SJCRH30 (cell line): ENCODE data around the gene CEP72. TPM values are rescaled to one million over a fixed set of nuclear protein-coding genes. Genes with fewer than 3 reads are reported as not detected.

ENCODE experiments used
- DNase-seq, 2 experiments: peaks; one replicate each; pipeline ENCODE4 v3.0.0-alpha.2; 2015 to 2020
- H3K27ac ChIP-seq: fragments of 250-450 bp; sonication (Bioruptor Pico); 2 replicates; pipeline ENCODE4 v1.5.1; 2020; ENCODE audit warnings: mild to moderate bottlenecking, moderate library complexity
- H3K27me3 ChIP-seq: fragments of 250-450 bp; sonication (Bioruptor Pico); 2 replicates; pipeline ENCODE4 v1.5.1; 2020; ENCODE audit warnings: mild to moderate bottlenecking, moderate library complexity
- H3K36me3 ChIP-seq: fragments of 250-450 bp; sonication (Bioruptor Pico); 2 replicates; pipeline ENCODE4 v1.5.1; 2020; ENCODE audit warnings: mild to moderate bottlenecking, moderate library complexity
- H3K4me1 ChIP-seq: fragments of 250-450 bp; sonication (Bioruptor Pico); 2 replicates; pipeline ENCODE4 v1.5.1; 2020; ENCODE audit warnings: mild to moderate bottlenecking, moderate library complexity
- H3K4me3 ChIP-seq: fragments of 250-450 bp; sonication (Bioruptor Pico); 2 replicates; pipeline ENCODE4 v1.5.1; 2020; ENCODE audit warnings: mild to moderate bottlenecking, moderate library complexity
- H3K9me3 ChIP-seq: fragments of 250-450 bp; sonication (Bioruptor Pico); replicated peaks from 2 replicates; pipeline ENCODE4 v1.5.1; 2020; ENCODE audit warnings: mild to moderate bottlenecking, moderate library complexity
- total RNA-seq: library from RNA; depleted of rRNA; stranded (reverse); fragments of >200 nt; shearing (Covaris generic); gene quantifications from 2 replicates; pipeline ENCODE4 v1.2.3, GENCODE V29; 2014

The CEP72 gene
- total RNA-seq, 1 experiment from 2014 or later = 9.8 TPM

DNA sequence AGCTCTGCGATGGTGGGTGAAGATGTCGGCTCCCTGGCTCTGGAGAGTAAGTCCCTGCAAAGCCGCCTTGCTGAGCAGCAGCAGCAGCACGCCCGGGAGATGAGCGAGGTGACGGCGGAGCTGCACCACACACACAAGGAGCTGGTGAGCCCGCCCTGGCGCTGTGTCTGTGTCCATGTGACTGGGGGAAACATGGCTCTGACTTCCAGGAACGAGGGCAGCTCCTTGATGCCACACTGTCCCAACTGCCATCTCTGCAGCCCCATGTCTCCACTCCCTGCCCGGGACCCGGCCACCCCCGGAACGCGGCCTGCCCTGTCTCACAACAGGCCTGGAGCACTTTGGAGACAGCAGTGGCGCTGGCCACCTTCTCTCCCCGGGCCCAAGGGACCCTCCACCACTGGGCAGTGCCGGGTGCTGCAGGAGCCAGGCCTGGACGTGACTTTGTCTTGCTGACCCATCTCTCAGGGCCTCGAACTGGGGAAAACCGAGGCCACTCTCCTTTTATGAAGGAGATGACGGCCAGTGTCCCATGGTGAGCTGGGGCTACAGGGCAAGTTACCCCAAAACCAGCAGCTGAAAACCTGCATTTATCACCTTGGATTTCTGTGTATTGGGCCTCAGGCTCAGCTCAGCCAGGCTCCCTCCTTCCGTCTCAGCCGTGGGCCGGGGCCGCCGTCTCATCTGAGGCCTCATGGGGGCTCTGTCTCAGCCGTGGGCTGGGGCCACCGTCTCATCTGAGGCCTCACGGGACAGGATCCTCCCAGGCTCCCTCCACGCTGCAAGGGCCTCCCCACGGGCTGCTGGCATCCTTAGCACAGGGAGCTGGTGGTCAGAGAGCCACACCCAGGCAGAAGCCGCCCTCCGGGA, 28.6 kb downstream of the CEP72 start:
- no peaks in the 10 kb centered on the region for H3K4me1 ChIP-seq
- peaks cover 4% of the 10 kb centered on the region; the same call in 1 of the 2 replicates for H3K36me3 ChIP-seq
- H3K27me3 ChIP-seq = no peaks in the 10 kb centered on the region
- no peak overlapping the region for H3K27ac ChIP-seq
- no peak for DNase-seq
- no peaks in the 10 kb centered on the region for H3K9me3 ChIP-seq
- H3K4me3 ChIP-seq = no peak overlapping the region

DNA sequence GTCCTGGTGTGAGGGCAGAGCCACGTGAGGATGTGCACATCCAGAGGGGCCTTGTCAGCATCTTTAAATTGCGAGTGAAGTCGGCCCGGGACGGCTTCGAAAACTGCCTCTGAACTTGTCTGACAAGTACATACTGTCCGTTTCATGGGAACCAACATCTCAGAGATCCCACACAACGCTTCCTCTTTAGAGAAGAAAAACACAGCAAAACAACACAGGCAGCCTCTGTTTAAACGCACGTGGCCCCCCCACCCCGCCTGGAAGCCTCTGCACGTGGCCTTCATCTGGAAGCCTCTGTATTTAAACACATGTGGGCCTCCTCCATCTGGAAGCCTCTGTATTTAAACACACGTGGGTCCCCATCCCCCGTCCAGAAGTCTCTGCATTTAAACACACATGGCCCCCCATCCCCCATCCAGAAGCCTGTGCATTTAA, 29.2 kb downstream of the CEP72 start:
- no peak for DNase-seq
- H3K36me3 ChIP-seq = peaks cover under 1% of the 10 kb centered on the region; the same call in 1 of the 2 replicates

DNA sequence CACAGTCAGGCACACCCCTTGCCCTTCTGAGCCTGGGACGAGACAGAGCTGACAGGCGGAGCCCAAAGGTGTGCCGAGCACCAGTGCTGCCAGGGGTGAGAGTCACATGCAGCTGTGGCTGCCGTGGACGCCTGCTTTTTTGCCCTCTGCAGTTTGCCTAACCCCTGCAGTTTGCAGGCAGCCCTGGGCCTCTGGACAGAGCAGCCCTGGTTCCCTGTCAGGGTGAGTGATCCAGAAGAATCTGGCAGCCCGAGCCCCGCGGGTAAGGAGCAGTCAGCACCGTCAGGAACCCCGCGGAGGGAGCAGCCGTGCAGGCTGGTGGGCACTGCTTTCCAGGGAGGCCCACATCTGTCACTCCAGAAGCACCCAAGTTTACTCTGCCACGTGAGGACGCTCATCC, 30.3 kb downstream of the CEP72 start:
- Histone ChIP-seq H3K27me3 (no peaks in the 10 kb centered on the region), H3K4me3 (no peak overlapping the region), H3K36me3 (peaks cover 6% of the 10 kb centered on the region; the same call in 1 of the 2 replicates), H3K27ac (no peak overlapping the region), H3K9me3 (no peaks in the 10 kb centered on the region), H3K4me1 (no peaks in the 10 kb centered on the region)
- no peak for DNase-seq

More for the DNA sequence above, 29.2 kb downstream of the CEP72 start:
- H3K27me3 ChIP-seq = no peaks in the 10 kb centered on the region
- H3K27ac ChIP-seq = no peak overlapping the region
- H3K4me1 ChIP-seq = no peaks in the 10 kb centered on the region
- no peak overlapping the region for H3K4me3 ChIP-seq
- no peaks in the 10 kb centered on the region for H3K9me3 ChIP-seq

DNA sequence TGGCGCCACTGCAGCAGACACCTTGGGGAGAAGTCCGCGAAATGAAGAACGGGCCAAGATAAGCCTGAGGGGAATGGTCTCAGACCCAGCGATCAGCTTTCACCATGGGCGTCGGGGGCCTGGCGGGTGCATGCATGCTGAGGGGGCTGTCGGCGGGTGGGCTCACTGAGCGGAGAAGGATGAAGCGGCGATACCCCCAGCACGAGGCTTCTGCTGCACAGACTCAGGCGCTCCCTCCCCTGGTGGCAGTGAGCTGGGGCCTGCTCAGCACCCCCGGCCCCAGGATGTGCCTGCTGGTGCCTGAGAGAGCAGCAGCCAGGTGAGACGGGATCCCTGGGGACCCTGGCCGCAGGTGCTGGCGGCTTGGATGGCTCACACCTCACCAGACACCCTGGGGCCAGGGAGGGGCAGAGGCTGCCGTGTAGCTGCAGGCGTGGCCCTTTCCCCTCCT, 31.2 kb downstream of the CEP72 start:
- Histone ChIP-seq H3K4me3 (no peak overlapping the region), H3K27me3 (no peaks in the 10 kb centered on the region), H3K36me3 (peaks cover 12% of the 10 kb centered on the region), H3K4me1 (no peaks in the 10 kb centered on the region), H3K27ac (no peak overlapping the region), H3K9me3 (no peaks in the 10 kb centered on the region)
- DNase-seq = no peak

DNA sequence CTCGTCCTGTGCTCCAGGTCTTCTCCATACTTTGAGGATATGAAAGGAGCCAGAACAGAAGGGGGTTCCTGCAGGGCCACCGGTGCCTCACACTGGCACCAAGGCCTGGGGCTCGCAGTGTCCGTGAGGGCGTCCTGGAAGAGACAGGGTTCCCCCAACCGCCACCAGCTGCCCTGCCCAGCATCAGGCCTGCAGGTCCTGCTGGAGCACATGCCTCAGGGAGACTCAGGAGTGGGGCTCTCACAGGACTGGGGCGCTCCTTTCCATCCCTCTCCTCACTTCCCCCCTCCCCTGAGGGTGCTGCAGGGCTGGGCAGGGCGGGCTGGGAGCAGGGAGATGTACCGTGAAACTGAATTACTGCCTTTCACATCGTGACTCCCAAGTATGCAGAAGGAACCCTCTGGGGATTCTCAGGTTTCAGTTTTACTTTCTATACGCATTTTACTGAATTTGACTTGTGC, 31.7 kb downstream of the CEP72 start:
- no peak overlapping the region for H3K4me3 ChIP-seq
- H3K36me3 ChIP-seq = peaks cover 12% of the 10 kb centered on the region
- no peak for DNase-seq
- H3K9me3 ChIP-seq = no peaks in the 10 kb centered on the region
- no peaks in the 10 kb centered on the region for H3K27me3 ChIP-seq
- no peaks in the 10 kb centered on the region for H3K4me1 ChIP-seq
- no peak overlapping the region for H3K27ac ChIP-seq

DNA sequence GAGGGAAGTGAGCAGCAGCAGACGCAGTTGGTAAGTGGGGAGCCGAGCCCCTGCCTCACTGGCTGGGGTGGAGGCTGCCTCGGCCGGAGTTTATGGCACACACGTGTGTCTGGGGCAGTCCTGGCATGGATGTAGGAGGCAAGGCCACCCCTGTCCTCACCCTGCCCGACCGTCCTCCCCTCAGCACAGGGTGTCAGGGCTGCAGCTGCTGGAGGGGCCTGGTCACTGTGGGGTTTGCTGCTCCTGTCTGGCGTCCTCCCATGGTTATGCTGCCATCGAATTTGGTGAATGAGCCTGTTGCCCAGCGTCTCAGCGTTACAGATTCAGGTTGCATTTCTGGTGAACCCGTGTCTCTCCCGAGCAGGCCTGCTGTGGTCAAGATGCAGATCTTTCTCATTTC, 32.4 kb downstream of the CEP72 start:
- Histone ChIP-seq H3K27me3 (no peaks in the 10 kb centered on the region), H3K9me3 (no peaks in the 10 kb centered on the region), H3K4me3 (no peak overlapping the region), H3K27ac (no peak overlapping the region), H3K36me3 (peaks cover 12% of the 10 kb centered on the region), H3K4me1 (no peaks in the 10 kb centered on the region)
- DNase-seq = no peak

DNA sequence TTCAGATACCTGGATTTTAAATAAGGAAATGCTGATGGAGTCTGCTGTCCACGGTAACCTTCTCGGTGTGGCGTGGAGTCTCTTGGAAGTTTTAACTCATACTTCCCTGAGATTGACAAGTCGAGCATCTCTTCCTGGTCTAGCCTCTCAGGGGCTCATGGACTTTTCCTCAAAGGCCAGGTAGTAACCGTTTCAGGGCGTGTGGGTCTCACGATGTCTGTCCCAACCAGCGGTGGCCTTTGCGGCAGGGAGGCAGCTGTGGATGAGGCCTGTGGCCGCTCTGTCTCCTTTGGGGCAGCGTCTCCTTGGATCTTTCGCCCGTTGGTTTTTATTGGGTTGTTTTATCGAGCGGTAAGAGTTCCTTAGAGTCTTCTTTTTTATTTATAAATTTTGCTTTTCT, 32.8 kb downstream of the CEP72 start:
- DNase-seq = no peak
- peaks cover 12% of the 10 kb centered on the region for H3K36me3 ChIP-seq

DNA sequence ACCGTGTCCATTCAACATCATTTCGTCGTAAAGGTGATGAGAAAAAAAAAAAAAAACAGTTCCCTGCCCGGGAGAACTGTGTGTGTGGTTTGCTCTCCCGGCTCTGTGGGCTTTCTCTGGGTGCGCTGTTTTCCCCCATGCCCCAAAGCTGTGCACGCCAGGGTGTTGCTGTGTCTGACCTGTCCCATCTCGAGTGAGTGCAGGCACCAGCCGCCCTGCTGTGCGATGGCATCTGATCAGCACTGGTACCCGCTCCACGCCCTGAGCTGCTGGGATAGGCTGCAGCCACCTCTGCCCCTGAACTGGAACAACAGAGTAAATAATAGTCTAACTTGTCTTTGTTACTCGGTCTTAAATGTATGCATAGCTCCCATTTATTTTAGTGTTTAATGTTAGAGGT, 33.3 kb downstream of the CEP72 start:
- no peaks in the 10 kb centered on the region for H3K27me3 ChIP-seq
- DNase-seq = no peak
- H3K9me3 ChIP-seq = no peaks in the 10 kb centered on the region
- peaks cover 12% of the 10 kb centered on the region for H3K36me3 ChIP-seq
- no peak overlapping the region for H3K4me3 ChIP-seq
- H3K4me1 ChIP-seq = no peaks in the 10 kb centered on the region
- H3K27ac ChIP-seq = no peak overlapping the region

More for the DNA sequence above, 32.8 kb downstream of the CEP72 start:
- no peak overlapping the region for H3K4me3 ChIP-seq
- no peaks in the 10 kb centered on the region for H3K27me3 ChIP-seq
- no peaks in the 10 kb centered on the region for H3K9me3 ChIP-seq
- no peaks in the 10 kb centered on the region for H3K4me1 ChIP-seq
- H3K27ac ChIP-seq = no peak overlapping the region

DNA sequence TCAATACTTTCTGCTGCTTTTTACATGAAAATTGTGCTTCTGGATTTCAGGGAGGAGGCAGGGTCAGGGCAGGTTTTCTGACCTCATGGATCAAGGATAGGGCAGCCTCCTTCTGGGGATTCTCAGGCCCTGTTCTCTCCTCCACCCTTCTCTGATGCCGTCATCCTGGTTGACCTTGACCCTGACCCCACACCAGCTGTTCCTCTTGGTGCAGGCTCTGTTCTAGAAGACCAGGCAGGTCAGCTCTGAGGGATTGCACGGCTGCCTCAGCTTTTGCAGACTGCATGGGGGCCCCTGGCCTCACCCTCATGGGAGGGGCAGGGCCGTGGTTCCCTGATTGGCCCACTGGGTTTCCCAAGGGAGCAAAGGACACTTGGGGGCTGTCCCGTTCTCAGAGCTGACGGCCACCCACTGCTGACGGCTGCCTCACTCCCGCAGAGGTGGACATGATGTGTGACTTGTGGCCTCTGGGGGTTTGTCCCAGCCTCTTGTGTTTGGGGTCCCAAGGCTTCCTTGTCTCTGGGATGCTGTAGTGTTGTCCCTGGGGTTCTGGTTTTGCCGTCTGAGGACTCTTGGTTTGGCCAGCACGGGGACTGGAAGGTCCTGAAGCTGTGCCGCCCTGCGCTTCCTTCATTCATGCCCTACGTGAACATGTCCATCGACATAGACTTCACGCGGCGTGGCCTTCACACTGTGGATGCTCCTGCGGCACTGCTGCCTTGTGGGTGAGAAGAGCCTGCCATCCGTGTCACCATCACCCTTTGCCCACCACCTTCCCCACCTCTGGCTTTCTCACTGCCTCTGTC, 34.5 kb downstream of the CEP72 start:
- H3K4me1 ChIP-seq = no peaks in the 10 kb centered on the region
- no peaks in the 10 kb centered on the region for H3K27me3 ChIP-seq
- H3K27ac ChIP-seq = no peak overlapping the region
- H3K36me3 ChIP-seq = peaks cover 12% of the 10 kb centered on the region
- DNase-seq = no peak
- H3K9me3 ChIP-seq = no peaks in the 10 kb centered on the region
- no peak overlapping the region for H3K4me3 ChIP-seq

DNA sequence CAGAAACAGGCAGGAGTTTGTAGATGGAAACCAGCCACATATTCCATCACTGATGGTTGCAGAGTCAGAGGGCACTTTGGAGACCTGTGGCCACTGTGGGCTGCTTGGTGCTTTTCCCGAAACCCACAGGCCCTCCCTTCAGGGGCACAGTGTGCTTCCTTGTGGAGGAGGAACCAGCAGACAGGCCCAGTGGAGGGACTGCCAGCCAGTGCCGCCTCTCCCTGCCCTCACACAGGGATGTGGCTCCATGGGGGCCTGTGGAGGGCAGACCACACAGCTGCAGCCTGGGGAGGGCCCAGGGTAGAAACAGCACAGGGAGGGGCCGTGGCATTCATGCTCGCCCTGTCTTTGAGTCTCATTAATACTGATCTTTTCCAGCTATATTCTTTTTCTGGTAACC, 35.2 kb downstream of the CEP72 start:
- DNase-seq = no peak
- Histone ChIP-seq H3K27me3 (no peaks in the 10 kb centered on the region), H3K4me1 (no peaks in the 10 kb centered on the region), H3K4me3 (no peak overlapping the region), H3K36me3 (peaks cover 12% of the 10 kb centered on the region), H3K27ac (no peak overlapping the region), H3K9me3 (no peaks in the 10 kb centered on the region)

DNA sequence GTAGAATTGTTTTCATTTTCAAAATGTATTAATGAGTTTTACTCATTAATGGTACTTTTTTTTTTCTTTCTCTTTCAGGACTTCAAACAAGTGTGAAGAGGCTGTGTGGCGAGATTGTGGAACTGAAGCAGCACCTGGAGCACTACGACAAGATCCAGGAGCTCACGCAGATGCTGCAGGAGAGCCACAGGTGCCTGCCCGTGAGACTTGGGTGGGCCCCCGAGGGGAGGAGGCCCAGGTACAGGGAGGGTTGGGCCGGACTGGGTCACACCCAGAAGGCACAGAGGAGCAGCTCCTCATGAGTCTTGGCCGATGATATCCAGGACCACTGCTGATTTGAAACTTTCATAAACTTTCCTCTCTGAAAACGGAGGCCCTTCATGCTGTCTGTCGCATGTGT, 35.6 kb downstream of the CEP72 start:
- peaks cover 12% of the 10 kb centered on the region for H3K36me3 ChIP-seq
- H3K4me1 ChIP-seq = no peaks in the 10 kb centered on the region
- H3K27me3 ChIP-seq = no peaks in the 10 kb centered on the region
- no peak for DNase-seq
- H3K27ac ChIP-seq = no peak overlapping the region
- H3K4me3 ChIP-seq = no peak overlapping the region
- no peaks in the 10 kb centered on the region for H3K9me3 ChIP-seq

DNA sequence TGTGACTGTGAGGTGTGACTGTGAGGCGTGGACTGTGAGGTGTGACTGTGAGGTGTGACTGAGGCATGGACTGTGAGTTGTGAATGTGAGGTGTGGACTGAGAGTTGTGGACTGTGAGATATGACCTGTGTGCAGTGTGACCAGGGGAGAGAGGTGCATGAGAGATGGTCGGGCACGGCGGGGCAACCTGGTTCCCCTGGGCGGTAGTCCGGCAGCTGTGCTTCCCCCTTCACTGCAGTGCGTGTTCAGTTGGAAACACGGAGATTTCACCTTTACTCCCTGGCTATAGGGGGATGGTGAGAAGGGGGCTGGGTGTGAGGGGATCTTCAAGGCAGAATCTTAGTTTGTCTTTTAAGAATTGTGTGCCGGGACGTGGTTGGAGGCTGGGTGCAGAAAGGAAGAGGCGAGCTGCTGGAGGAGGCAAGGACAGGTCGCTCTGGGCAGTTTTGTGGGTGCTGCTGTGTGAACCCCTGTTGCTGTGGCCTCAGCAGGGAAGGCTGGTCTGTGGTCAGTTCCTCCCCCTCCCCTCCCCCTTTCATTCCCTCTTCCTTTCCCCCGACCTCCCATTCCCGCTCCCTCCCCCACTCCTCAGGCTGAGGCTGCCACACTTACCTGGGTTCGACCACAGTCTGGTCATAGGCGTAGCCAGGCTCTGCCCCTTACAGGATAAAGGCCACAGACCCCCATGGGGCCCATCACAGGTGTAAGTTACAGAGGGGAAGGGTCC, 39.3 kb downstream of the CEP72 start:
- H3K9me3 ChIP-seq = no peaks in the 10 kb centered on the region
- H3K27me3 ChIP-seq = no peaks in the 10 kb centered on the region
- peaks cover 12% of the 10 kb centered on the region for H3K36me3 ChIP-seq
- H3K4me3 ChIP-seq = no peak overlapping the region
- no peaks in the 10 kb centered on the region for H3K4me1 ChIP-seq
- DNase-seq = no peak
- no peak overlapping the region for H3K27ac ChIP-seq

DNA sequence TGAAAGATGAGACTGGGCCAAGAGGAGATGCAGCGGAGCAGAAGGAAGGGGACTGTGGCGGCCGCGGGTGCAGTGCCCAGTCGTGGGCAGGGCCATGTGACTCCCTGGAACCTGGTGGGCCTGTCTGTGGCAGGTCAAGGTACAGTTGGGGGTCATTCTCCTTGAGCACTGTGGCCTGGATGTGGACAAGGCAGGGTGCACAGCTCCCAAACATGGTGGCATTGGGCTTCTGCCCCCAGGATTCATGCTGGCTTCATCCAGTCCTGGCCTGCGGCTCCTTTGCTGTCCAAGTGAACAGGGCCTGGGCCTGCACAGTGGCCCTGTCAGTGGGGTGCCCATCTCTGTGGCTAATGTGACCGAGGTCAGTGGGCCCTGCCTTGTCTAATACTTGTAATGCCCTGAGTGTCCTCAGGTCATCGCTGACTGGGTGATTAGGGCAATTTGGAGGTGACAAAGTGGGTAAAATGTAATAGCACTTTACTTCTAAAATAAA, 39.9 kb downstream of the CEP72 start:
- Histone ChIP-seq H3K9me3 (no peaks in the 10 kb centered on the region), H3K27ac (no peak overlapping the region), H3K36me3 (peaks cover 13% of the 10 kb centered on the region), H3K4me1 (no peaks in the 10 kb centered on the region), H3K4me3 (no peak overlapping the region), H3K27me3 (no peaks in the 10 kb centered on the region)
- no peak for DNase-seq

DNA sequence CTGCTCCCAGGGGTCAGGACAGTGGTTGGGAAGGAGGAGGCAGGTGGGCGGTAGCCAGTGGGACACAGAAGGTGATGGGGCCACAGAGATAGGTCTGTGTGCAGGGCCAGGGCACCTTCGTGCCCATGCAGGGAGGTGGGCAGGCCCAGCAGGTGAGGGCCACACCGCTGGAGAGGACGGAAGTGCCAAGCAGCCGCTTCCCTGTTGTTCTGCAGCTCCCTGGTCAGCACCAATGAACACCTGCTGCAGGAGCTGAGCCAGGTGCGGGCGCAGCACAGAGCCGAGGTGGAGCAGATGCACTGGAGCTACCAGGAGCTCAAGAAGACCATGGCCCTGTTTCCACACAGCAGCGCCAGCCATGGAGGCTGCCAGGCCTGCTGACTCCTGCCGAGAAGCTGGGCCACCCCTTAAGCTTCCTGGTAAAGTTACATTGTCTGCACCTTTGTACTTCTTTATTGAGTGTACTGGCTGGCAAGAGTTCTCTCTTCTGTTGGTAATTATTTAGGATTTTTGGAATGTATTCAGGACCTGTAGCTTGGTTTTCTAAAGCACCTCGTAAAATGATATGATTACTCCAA, 40.7 kb downstream of the CEP72 start:
- H3K27ac ChIP-seq = no peak overlapping the region
- no peaks in the 10 kb centered on the region for H3K4me1 ChIP-seq
- no peaks in the 10 kb centered on the region for H3K27me3 ChIP-seq
- no peak for DNase-seq
- no peak overlapping the region for H3K4me3 ChIP-seq
- H3K9me3 ChIP-seq = no peaks in the 10 kb centered on the region
- H3K36me3 ChIP-seq = peaks cover 5% of the 10 kb centered on the region
